ENCODE results near the gene HACD4.

GRCh38 chr9:21070171-21070571, 38.7 kb upstream of the HACD4 start:
- peak in 1 of 3 donors; percentile 17 for TF ChIP-seq CTCF (IDR thresholded peaks at IDR 0.05)
- no peak for TF ChIP-seq POLR2A (IDR thresholded peaks at IDR 0.05)
- TF ChIP-seq EP300 (IDR thresholded peaks at IDR 0.05): no peak

Data from ovary (tissue), 3 donors.